Raji (cell line): ENCODE data around the gene GPX4.

Source experiments
- POLR2A ChIP-seq: IDR thresholded peaks from 2 replicates; pipeline ENCODE4 v1.6.1; 2011; ENCODE audit warnings: low read depth, low read length, control low read depth; ENCODE audit not compliant: insufficient read depth

GPX4 gene

DNA sequence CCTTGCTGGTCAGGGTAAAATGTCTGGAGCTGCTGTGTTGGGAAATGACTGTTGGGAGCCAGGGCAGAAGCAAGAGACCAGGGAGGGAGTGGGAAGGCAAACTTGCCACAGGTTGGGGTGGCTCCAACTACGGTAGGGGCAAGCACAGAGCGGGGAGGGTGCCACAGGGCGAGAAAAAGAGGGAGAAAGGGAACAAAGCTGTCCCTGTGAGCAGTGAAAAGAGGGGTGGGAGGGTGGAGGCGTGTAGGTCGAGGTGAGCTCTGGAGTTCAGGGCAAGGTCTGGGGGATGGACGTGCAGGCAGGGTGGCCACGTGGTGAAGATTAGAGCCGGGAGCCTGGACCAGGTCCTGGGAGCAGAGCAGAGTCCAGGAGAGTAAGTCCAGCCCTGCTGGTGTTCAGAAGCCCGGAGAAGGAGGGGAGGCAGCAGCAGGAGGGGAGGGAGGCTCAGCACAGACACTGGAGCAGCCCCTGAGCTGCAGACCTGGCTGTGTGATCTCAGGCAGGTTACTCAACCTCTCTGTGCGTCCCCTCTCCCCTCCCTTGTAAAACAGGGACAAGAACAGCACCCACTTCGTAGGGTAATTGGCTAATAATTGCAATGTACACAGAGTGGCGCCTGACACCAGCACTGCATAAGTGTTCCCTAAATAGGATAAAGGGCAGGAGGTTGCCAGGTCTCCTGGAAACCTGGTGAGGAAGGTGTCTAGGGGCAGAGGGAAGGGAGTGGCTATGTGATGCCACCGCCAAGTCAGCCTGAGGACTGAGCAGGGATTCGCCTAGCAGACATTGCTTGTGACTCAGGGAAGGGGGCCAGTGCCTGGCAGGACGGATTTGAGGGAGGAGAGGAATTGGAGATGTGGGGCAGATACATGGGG is 5.4 kb upstream of the GPX4 start:
- TF ChIP-seq POLR2A, result no peak

- no peak for TF ChIP-seq POLR2A
These were observed 2.5 kb upstream of the GPX4 start for GRCh38 chr19:1101337-1101698.

DNA sequence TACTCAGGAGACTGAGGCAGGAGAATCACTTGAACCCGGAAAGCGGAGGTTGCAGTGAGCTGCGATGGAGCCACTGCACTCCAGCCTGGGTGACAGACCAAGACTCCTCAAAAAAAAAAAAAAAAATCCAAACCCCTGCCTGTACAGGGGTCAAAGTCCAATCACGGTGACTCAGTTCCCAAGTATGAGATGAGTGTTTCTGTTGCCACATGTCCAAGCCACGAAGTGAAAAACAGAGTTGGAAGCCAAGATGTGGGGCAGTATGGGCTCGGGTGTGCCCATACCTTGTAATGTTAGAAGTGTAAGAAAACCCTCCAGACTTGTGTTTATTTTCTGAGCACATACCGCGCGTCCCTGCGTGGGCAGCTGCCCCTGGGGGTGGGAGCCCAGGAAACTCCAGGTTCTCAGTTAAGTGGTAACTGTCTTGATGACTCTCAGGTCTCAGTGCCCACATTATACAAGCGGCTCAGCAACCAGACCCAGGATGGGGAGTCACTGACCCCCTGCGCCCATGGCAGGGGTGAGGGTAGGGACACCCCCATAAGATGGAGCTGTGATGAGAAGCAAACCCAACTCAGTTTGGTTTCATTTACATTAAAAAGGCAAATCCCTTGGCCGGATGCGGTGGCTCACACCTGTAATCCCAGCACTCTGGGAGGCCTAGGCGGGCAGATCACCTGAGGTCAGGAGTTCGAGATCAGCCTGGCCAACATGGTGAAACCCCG is 1.2 kb upstream of the GPX4 start:
- TF ChIP-seq POLR2A, result no peak; the same call in 1 of the 2 replicates

DNA sequence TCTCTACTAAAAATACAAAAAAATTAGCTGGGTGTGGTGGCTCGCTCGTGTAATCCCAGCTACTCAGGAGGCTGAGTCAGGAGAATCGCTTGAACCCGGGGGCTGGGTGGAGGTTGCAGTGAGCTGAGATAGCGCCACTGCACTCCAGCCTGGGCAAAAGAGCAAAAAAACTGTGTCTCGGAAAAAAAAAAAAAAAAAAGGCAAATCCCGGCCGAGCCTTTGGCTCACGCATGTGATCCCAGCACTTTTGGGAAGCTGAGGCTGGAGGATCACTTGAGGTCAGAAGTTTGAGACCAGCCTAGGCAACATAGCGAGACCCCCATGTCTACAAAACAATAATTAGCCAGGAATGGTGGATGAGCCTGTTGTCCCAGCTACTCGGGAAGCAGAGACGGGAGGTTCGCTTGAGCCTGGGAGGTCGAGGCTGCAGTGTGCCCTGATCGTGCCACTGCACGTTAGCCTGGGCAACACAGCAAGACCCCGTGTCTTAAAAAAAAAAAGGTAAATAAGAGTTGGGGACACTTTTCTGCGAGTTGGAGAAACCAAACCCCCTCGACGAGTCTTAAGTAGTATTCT is 574 bp upstream of the GPX4 start:
- no peak for TF ChIP-seq POLR2A

- no peak for TF ChIP-seq POLR2A
These were observed 665 bp downstream of the GPX4 start for GRCh38 chr19:1104311-1105007.

- TF ChIP-seq POLR2A, result no peak
These were observed 1.4 kb downstream of the GPX4 start for GRCh38 chr19:1105008-1105872.

DNA sequence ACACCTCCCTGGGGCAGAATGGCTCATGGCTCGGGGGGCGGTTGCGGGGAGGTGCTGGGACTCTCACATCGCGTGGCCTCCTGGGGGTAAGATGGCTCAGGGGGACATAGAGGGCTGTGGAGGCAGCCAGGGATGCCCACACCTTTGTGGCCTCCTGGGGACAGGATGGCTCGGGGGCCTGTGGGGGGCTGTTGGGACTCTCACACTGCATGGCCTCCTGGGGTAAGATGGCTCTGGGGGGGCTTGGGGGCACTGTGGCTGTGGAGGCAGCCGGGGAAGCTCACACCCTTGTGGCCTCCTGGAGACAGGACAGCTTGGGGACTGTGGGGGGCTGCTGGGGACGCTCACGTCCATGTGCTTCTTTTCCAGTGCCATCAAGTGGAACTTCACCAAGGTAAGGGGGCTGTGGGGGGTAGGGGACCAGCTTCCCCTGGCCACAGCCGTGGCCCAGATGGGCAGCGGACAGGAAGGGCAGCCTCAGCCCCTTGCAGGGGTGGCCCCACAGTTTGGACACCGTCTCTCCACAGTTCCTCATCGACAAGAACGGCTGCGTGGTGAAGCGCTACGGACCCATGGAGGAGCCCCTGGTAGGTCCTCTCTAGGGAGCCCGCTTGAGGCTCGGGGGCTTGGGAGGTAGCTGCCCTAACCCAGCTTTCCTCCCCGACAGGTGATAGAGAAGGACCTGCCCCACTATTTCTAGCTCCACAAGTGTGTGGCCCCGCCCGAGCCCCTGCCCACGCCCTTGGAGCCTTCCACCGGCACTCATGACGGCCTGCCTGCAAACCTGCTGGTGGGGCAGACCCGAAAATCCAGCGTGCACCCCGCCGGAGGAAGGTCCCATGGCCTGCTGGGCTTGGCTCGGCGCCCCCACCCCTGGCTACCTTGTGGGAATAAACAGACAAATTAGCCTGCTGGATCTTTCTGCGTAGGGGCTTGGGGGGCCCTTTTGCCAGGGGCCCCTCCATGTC is 2.4 kb downstream of the GPX4 start:
- no peak for TF ChIP-seq POLR2A

GRCh38 chr19:1106841-1107660 is 3.3 kb downstream of the GPX4 start:
- no peak for TF ChIP-seq POLR2A

DNA sequence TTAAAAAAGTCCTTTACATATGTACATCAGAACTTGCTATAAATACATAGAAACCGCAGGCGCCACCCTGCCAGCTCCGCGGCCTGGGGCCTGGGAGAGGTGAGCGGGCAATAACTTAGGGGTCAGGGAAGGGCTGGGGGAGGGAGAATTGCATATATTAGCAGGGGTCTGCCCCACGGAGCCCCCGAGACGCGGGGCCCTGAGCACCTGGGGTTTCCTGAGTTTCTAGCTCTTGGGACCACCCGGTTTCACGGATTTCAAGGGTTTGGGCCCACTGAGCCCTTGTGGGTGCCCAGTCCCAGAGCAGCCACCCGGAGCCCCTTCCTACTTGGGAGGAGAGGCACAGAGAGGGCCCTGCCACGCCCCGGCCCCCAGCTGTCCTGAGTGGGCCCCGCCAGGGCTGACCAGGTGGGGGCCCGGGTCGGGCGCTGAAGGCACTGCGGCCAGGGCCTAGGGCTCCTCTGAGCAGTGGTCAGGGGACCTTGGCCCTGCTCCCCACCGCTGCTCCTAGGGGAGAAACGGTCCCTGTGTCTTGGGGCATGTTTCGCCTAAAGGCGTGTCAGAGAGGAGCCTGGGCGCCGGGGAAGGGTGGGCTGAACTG is 4.0 kb downstream of the GPX4 start:
- TF ChIP-seq POLR2A, result no peak

DNA sequence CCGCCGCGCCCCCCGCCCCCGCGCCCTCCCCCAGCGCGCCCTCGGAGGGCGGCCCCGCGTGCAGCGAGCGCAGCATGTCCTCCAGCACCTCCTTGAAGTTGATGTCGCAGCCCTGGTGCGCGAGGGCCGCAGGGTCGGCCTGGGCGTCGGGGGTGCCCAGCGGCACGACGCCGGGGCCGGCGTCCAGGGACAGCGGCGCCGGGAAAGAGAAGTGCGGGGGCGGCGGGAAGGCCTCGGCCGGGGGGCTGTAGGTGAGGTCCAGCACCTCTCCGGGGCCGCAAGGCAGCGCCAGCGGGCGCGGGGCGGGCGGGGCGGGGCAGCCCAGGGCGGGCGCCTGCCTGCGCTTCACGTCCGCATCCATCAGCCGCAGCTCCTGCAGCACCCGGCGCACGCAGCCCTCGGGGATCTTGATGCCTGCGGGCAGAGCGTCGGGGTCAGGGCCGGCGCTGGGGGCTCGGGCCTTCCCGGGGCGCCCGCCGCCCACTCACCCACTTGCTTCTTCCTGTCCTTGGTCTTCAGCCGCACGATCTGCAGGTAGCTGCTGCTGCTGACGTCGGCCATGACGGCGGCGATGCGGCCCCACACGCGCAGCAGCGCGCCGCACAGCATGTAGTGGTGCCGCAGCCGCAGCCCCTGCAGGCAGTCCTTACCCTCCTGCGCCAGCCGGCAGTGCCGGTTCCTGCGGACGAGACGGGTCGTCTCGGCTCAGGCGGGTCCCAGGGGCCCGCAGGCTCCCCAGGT is 4.7 kb downstream of the GPX4 start:
- no peak for TF ChIP-seq POLR2A

GRCh38 chr19:1109032-1109551 is 5.3 kb downstream of the GPX4 start:
- TF ChIP-seq POLR2A, result no peak
